Hepatocyte (in vitro differentiated cells): Measurements from ENCODE around the gene LUZP2.

Experiments
- CTCF ChIP-seq: fragments of 200-600 bp; sonication (generic); IDR thresholded peaks from 2 replicates; pipeline ENCODE4 v1.5.1; 2016; ENCODE audit warnings: antibody characterized with exemption, mild to moderate bottlenecking; ENCODE audit not compliant: poor library complexity
- EZH2 ChIP-seq: fragments of 200-600 bp; sonication (generic); IDR thresholded peaks from 2 replicates; pipeline ENCODE4 v1.6.1; 2016; ENCODE audit warnings: antibody characterized with exemption, mild to moderate bottlenecking, borderline replicate concordance
- EZH2phosphoT487 ChIP-seq: fragments of 200-600 bp; sonication (generic); IDR thresholded peaks from one replicate; pipeline ENCODE4 v1.6.1; 2018; ENCODE audit warnings: antibody characterized with exemption, mild to moderate bottlenecking, low read depth, moderate library complexity; ENCODE audit not compliant: unreplicated experiment, severe bottlenecking

GRCh38 chr11:24574461-24574860 is 77.6 kb downstream of the LUZP2 start:
- TF ChIP-seq EZH2 = no peak
- TF ChIP-seq CTCF = no peak
- TF ChIP-seq EZH2phosphoT487 = no peak
